Measurements from ENCODE around the gene YPEL1.
"Not testable (repeated sequence)": the region's sequence is repeated elsewhere in the genome, so short reads cannot be mapped to it uniquely, and the experiment has no call there.

YPEL1 gene

GRCh38 chr22:21720191-21720859 is 15.3 kb downstream of the YPEL1 start:
- not testable (repeated sequence) for H3K4me1 ChIP-seq (ENCODE audit: insufficient read depth, low read length); H3K27me3 ChIP-seq (ENCODE audit: insufficient read depth, low read length); H3K4me3 ChIP-seq (ENCODE audit: low read length); H3K27ac ChIP-seq (ENCODE audit: low read depth, low read length); H3K9me3 ChIP-seq (ENCODE audit: insufficient read depth, low read depth, low read length); H3K9ac ChIP-seq (ENCODE audit: low read depth, low read length); H3K36me3 ChIP-seq (ENCODE audit: insufficient read depth, low read length)
- WGBS, result 93% methylated on average over 10 of the region's 10 CpGs

DNA sequence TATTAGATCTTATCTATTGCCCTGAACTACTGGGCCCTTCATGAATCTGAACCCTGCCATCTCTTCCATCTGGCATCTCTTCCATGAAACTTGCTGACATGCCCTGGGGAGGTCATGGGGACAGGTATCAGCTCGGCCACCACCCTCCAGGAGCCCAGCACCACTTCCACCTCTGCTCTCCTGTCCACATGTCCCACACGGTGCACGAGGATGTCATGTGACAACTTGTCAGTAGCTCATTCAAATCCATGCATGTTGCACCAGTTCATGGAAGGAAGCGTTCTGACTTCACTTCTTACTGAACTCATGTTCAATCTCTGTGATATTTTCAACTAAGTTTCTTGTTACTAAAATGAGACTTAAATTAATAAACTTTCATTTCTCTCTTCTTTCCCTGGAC is 16.6 kb downstream of the YPEL1 start:
- WGBS, result 92% methylated on average over 4 of the region's 4 CpGs
- no peak overlapping the region for H3K9ac ChIP-seq (ENCODE audit: low read depth, low read length)
- no peaks in the 10 kb centered on the region for H3K27me3 ChIP-seq (ENCODE audit: insufficient read depth, low read length)

GRCh38 chr22:21718499-21718898 is 17.1 kb downstream of the YPEL1 start:
- Histone ChIP-seq H3K9me3 (ENCODE audit: insufficient read depth, low read depth, low read length) (no peaks in the 10 kb centered on the region), H3K4me3 (ENCODE audit: low read length) (no peak overlapping the region), H3K9ac (ENCODE audit: low read depth, low read length) (no peak overlapping the region), H3K27me3 (ENCODE audit: insufficient read depth, low read length) (no peaks in the 10 kb centered on the region), H3K4me1 (ENCODE audit: insufficient read depth, low read length) (no peaks in the 10 kb centered on the region), H3K36me3 (ENCODE audit: insufficient read depth, low read length) (no peaks in the 10 kb centered on the region), H3K27ac (ENCODE audit: low read depth, low read length) (no peak overlapping the region)
- 89% methylated on average over 2 of the region's 4 CpGs for WGBS

More for the DNA sequence above, 16.6 kb downstream of the YPEL1 start:
- no peaks in the 10 kb centered on the region for H3K4me1 ChIP-seq (ENCODE audit: insufficient read depth, low read length)
- no peaks in the 10 kb centered on the region for H3K9me3 ChIP-seq (ENCODE audit: insufficient read depth, low read depth, low read length)
- no peak overlapping the region for H3K4me3 ChIP-seq (ENCODE audit: low read length)
- H3K27ac ChIP-seq (ENCODE audit: low read depth, low read length), result no peak overlapping the region
- H3K36me3 ChIP-seq (ENCODE audit: insufficient read depth, low read length), result no peaks in the 10 kb centered on the region

- not testable (repeated sequence) for H3K9me3 ChIP-seq (ENCODE audit: insufficient read depth, low read depth, low read length); H3K4me3 ChIP-seq (ENCODE audit: low read length); H3K36me3 ChIP-seq (ENCODE audit: insufficient read depth, low read length); H3K4me1 ChIP-seq (ENCODE audit: insufficient read depth, low read length); H3K9ac ChIP-seq (ENCODE audit: low read depth, low read length); H3K27me3 ChIP-seq (ENCODE audit: insufficient read depth, low read length); H3K27ac ChIP-seq (ENCODE audit: low read depth, low read length)
- 94% methylated on average over 13 of the region's 15 CpGs for WGBS
Observed at GRCh38 chr22:21716395-21717122, 19.0 kb downstream of the YPEL1 start.

- 97% methylated on average over 3 of the region's 3 CpGs for WGBS
- Histone ChIP-seq H3K27me3 (ENCODE audit: insufficient read depth, low read length) (no peaks in the 10 kb centered on the region), H3K9ac (ENCODE audit: low read depth, low read length) (no peak overlapping the region), H3K4me3 (ENCODE audit: low read length) (no peak overlapping the region), H3K9me3 (ENCODE audit: insufficient read depth, low read depth, low read length) (no peaks in the 10 kb centered on the region), H3K27ac (ENCODE audit: low read depth, low read length) (no peak overlapping the region), H3K4me1 (ENCODE audit: insufficient read depth, low read length) (no peaks in the 10 kb centered on the region), H3K36me3 (ENCODE audit: insufficient read depth, low read length) (peaks cover 5% of the 10 kb centered on the region; the same call in 1 of the 2 replicates)
Observed at GRCh38 chr22:21714786-21715185, 20.8 kb downstream of the YPEL1 start.

DNA sequence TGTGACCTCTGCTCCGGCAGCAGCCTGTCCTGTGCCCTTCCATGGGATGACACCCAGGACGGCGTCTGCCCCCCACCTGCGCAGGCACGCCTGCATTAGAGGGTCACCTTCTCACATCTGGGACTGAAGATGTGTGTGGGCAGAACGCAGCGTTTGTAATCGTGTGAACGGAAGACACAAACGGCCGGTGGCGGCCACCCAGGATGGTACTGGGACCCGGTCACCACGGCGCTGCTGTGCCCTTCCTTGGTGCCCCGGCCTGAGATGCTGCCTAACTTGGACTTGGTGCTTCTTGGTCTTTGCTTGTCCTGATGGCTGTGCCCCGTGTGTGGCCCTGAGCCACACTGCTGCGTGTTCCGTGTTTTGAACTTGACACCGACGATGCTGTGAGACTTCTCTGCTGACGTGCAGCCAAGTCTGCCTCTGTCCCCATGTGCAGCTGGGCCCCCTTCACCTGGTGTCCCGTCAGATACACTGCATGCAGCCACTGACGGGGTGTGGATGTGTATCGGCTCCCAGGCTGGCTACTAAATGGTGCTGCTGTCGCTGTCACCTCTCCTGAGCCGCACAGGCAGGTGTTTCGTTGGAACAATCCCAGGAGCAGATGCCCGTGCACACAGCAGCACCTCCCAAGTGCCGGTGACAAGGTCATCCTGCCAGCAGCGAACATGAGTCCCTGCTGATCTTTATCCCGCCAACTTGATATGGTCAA is 21.4 kb downstream of the YPEL1 start:
- no peaks in the 10 kb centered on the region for H3K4me1 ChIP-seq (ENCODE audit: insufficient read depth, low read length)
- no peak overlapping the region for H3K4me3 ChIP-seq (ENCODE audit: low read length)
- no peaks in the 10 kb centered on the region for H3K9me3 ChIP-seq (ENCODE audit: insufficient read depth, low read depth, low read length)
- no peaks in the 10 kb centered on the region for H3K27me3 ChIP-seq (ENCODE audit: insufficient read depth, low read length)
- 94% methylated on average over 32 of the region's 32 CpGs for WGBS
- H3K9ac ChIP-seq (ENCODE audit: low read depth, low read length), result no peak overlapping the region
- peaks cover 5% of the 10 kb centered on the region; the same call in 1 of the 2 replicates for H3K36me3 ChIP-seq (ENCODE audit: insufficient read depth, low read length)
- no peak overlapping the region for H3K27ac ChIP-seq (ENCODE audit: low read depth, low read length)

- Histone ChIP-seq H3K27me3 (ENCODE audit: insufficient read depth, low read length) (no peaks in the 10 kb centered on the region), H3K27ac (ENCODE audit: low read depth, low read length) (no peak overlapping the region), H3K9me3 (ENCODE audit: insufficient read depth, low read depth, low read length) (no peaks in the 10 kb centered on the region), H3K9ac (ENCODE audit: low read depth, low read length) (no peak overlapping the region), H3K36me3 (ENCODE audit: insufficient read depth, low read length) (peaks cover 6% of the 10 kb centered on the region; the same call in 1 of the 2 replicates), H3K4me1 (ENCODE audit: insufficient read depth, low read length) (no peaks in the 10 kb centered on the region), H3K4me3 (ENCODE audit: low read length) (no peak overlapping the region)
- WGBS, result 84% methylated on average over 9 of the region's 9 CpGs
Observed at GRCh38 chr22:21713428-21714058, 22.1 kb downstream of the YPEL1 start.

DNA sequence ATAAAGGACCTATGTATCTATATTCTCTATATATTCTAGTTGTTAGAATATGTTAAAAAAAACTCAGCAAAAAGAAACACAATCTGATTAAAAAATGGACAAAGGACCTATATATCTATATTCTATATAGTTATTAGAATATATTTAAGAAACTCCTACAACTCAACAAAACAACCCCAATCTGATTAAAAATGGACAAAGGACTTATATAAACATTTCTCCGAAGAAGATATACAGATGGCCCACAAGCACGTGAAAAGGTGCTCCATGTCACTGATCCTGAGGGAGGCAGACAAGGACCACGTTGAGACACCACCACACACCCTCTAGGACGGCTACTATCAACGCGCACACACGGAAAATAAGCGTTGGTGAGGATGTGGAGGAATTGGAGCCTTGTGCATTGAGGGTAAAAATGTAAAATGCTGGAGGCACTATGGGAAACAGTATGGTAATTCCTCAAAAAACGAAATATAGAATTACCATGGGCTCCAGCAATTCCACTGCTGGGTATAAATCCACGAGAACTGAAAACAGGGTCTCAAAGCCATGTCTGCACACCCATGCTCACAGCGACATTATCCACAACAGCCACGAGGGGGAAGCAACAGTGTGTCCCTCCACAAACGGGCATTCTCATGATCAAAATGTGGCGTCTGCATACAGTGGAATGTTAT is 22.7 kb downstream of the YPEL1 start:
- no peaks in the 10 kb centered on the region for H3K4me1 ChIP-seq (ENCODE audit: insufficient read depth, low read length)
- H3K27ac ChIP-seq (ENCODE audit: low read depth, low read length), result no peak overlapping the region
- no peak overlapping the region for H3K4me3 ChIP-seq (ENCODE audit: low read length)
- peaks cover 6% of the 10 kb centered on the region; the same call in 1 of the 2 replicates for H3K36me3 ChIP-seq (ENCODE audit: insufficient read depth, low read length)
- H3K9ac ChIP-seq (ENCODE audit: low read depth, low read length), result no peak overlapping the region
- no peaks in the 10 kb centered on the region for H3K9me3 ChIP-seq (ENCODE audit: insufficient read depth, low read depth, low read length)
- no peaks in the 10 kb centered on the region for H3K27me3 ChIP-seq (ENCODE audit: insufficient read depth, low read length)
- whole genome bisulfite sequencing, result 61% methylated on average over 14 of the region's 14 CpGs

DNA sequence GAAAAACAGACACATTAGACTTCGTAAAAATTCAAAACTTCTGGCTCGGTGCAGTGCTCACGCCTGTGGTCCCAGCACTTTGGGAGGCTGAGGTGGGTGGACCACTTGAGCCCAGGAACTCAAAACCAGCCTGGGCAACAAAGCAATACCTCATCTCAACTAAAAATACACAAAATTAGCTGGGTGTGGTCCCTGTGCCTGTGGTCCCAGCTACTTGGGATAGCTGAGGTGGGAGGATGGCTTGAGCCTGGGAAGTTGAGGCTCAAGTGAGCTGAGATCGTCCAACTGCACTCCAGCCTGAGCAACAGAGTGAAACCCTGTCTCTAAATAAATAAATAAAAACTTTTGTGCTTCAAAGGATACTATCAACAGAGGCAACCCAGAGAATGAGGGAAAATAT is 23.7 kb downstream of the YPEL1 start:
- H3K4me3 ChIP-seq (ENCODE audit: low read length), result no peak overlapping the region
- H3K27ac ChIP-seq (ENCODE audit: low read depth, low read length), result no peak overlapping the region
- no peaks in the 10 kb centered on the region for H3K4me1 ChIP-seq (ENCODE audit: insufficient read depth, low read length)
- WGBS, result 88% methylated on average over 4 of the region's 4 CpGs
- peaks cover 6% of the 10 kb centered on the region; the same call in 1 of the 2 replicates for H3K36me3 ChIP-seq (ENCODE audit: insufficient read depth, low read length)
- H3K27me3 ChIP-seq (ENCODE audit: insufficient read depth, low read length), result no peaks in the 10 kb centered on the region
- H3K9me3 ChIP-seq (ENCODE audit: insufficient read depth, low read depth, low read length), result no peaks in the 10 kb centered on the region
- no peak overlapping the region for H3K9ac ChIP-seq (ENCODE audit: low read depth, low read length)

GRCh38 chr22:21710156-21710555 is 25.4 kb downstream of the YPEL1 start:
- Histone ChIP-seq H3K27me3 (ENCODE audit: insufficient read depth, low read length) (no peaks in the 10 kb centered on the region), H3K9ac (ENCODE audit: low read depth, low read length) (no peak overlapping the region; the same call in 1 of the 2 replicates), H3K4me1 (ENCODE audit: insufficient read depth, low read length) (no peaks in the 10 kb centered on the region), H3K9me3 (ENCODE audit: insufficient read depth, low read depth, low read length) (no peaks in the 10 kb centered on the region), H3K27ac (ENCODE audit: low read depth, low read length) (no peak overlapping the region), H3K36me3 (ENCODE audit: insufficient read depth, low read length) (peaks cover 6% of the 10 kb centered on the region; the same call in 1 of the 2 replicates), H3K4me3 (ENCODE audit: low read length) (no peak overlapping the region)
- WGBS, result 90% methylated on average over 7 of the region's 7 CpGs

Data from HUES64 (cell line).